ENCODE data around the gene TEX101. TPM values are rescaled to one million over a fixed set of nuclear protein-coding genes. Genes with fewer than 3 reads are reported as not detected.
"Not testable (repeated sequence)": the region's sequence is repeated elsewhere in the genome, so short reads cannot be mapped to it uniquely, and the experiment has no call there.

TEX101 gene
- total RNA-seq, 1 experiment from 2014 or later = not detected

DNA sequence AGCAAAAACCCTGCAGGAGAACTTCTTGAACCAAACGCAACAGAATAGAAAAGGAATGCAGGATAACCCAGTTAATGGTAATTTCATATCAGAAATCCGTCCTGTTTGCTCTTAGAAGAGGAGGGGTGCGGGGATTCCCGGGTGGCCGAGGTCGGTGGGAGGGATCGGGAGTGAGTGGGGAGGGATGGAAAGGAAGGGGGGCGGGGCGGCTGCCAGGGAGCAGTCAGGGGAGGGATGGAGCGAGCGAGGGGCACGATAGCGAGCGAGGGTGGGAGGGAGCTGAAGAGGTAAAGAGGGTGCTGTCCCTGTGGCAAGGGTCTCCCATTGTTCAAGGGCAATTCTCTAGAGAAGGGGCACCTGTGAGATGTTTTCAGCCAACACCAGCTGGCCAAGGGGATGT lies 34.7 kb upstream of the TEX101 start:
- ChIA-PET POLR2A (ENCODE audit: unreplicated experiment) (no interaction called here), CTCF (no interaction called here)
- Histone ChIP-seq H4K20me1 (ENCODE audit: low read length) (no peaks in the 10 kb centered on the region), H3K9me2 (replicated peaks; ENCODE audit: low read length) (no peaks in the 10 kb centered on the region), H3F3A (ENCODE audit: low read length, unreplicated experiment) (no peaks in the 10 kb centered on the region), H3K9me3 (ENCODE audit: low read length) (no peaks in the 10 kb centered on the region), H3K27ac (ENCODE audit: low read length) (no peak overlapping the region), H3K27me3 (ENCODE audit: low read length) (no peaks in the 10 kb centered on the region), H3K36me3 (ENCODE audit: low read depth, low read length) (no peaks in the 10 kb centered on the region), H3K4me2 (ENCODE audit: low read length) (no peak overlapping the region), H2AFZ (ENCODE audit: low read length) (no peak overlapping the region), H3K4me1 (ENCODE audit: insufficient read depth, low read length) (no peaks in the 10 kb centered on the region), H3K79me2 (ENCODE audit: low read length) (no peaks in the 10 kb centered on the region), H3K9ac (ENCODE audit: low read length) (no peak overlapping the region), H3K4me3 (ENCODE audit: low read length) (no peak overlapping the region)
- DNase-seq (no peak), ATAC-seq (no peak)
- intact Hi-C loops (cut with micrococcal nuclease) = no loop called here
- no peak for TF ChIP-seq EZH2phosphoT487 (IDR thresholded peaks at IDR 0.05; ENCODE audit: borderline replicate concordance, low read length)
- TF ChIP-seq EZH2 (IDR thresholded peaks at IDR 0.05; ENCODE audit: low read length, unreplicated experiment) = no peak
- TF ChIP-seq, protein P1, sequence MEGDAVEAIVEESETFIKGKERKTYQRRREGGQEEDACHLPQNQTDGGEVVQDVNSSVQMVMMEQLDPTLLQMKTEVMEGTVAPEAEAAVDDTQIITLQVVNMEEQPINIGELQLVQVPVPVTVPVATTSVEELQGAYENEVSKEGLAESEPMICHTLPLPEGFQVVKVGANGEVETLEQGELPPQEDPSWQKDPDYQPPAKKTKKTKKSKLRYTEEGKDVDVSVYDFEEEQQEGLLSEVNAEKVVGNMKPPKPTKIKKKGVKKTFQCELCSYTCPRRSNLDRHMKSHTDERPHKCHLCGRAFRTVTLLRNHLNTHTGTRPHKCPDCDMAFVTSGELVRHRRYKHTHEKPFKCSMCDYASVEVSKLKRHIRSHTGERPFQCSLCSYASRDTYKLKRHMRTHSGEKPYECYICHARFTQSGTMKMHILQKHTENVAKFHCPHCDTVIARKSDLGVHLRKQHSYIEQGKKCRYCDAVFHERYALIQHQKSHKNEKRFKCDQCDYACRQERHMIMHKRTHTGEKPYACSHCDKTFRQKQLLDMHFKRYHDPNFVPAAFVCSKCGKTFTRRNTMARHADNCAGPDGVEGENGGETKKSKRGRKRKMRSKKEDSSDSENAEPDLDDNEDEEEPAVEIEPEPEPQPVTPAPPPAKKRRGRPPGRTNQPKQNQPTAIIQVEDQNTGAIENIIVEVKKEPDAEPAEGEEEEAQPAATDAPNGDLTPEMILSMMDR (conservative IDR thresholded peaks at IDR 0.05; ENCODE audit: low read depth, low read length) = no peak
- no TSS peak for BruUV-seq (replicated peaks)

DNA sequence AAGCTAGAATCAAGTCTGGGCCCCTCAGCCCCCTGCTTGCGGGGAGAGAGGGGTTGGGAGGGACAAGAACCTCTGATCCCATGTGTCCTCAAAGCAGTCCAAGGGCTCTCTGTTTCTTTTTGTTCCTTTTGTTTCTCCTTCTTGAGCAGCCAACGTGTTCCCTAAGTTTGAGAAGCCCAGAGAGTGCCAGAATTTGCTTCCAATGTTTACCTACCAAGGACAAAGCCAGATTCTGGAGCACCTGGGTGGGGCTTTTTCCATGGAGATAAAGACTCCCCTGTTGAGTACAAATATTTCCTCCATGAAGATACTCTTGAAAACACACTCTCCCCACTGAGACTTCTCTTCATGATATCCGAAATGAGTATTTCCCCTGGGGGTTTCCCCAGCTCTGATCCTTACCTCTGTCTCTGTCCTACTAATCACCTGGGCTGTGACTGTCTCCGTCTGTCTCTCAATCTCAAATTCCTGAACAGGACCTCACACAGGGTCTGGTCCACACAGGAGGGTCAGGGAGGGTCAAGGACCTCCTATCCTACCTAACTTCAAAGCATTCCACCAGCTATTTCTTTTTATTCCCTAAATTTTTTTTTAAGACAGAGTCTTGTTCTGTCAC lies 33.8 kb upstream of the TEX101 start:
- Histone ChIP-seq H3K9me2 (replicated peaks; ENCODE audit: low read length) (no peaks in the 10 kb centered on the region), H3K4me2 (ENCODE audit: low read length) (no peak overlapping the region), H3K4me1 (ENCODE audit: insufficient read depth, low read length) (no peaks in the 10 kb centered on the region), H3K27me3 (ENCODE audit: low read length) (no peaks in the 10 kb centered on the region), H3K4me3 (ENCODE audit: low read length) (no peak overlapping the region), H3K9me3 (ENCODE audit: low read length) (no peaks in the 10 kb centered on the region), H3K27ac (ENCODE audit: low read length) (no peak overlapping the region), H3F3A (ENCODE audit: low read length, unreplicated experiment) (no peaks in the 10 kb centered on the region), H3K9ac (ENCODE audit: low read length) (no peak overlapping the region), H2AFZ (ENCODE audit: low read length) (no peak overlapping the region), H3K79me2 (ENCODE audit: low read length) (no peaks in the 10 kb centered on the region), H3K36me3 (ENCODE audit: low read depth, low read length) (no peaks in the 10 kb centered on the region), H4K20me1 (ENCODE audit: low read length) (no peaks in the 10 kb centered on the region)
- no peak for DNase-seq
- no TSS peak for BruUV-seq (replicated peaks)
- ChIA-PET CTCF (no interaction called here), POLR2A (ENCODE audit: unreplicated experiment) (no interaction called here)
- no peak for ATAC-seq
- TF ChIP-seq, protein P1 (conservative IDR thresholded peaks at IDR 0.05; ENCODE audit: low read depth, low read length) = no peak
- TF ChIP-seq EZH2phosphoT487 (IDR thresholded peaks at IDR 0.05; ENCODE audit: borderline replicate concordance, low read length) (no peak), EZH2 (IDR thresholded peaks at IDR 0.05; ENCODE audit: low read length, unreplicated experiment) (no peak)
- intact Hi-C loops (cut with micrococcal nuclease) = no loop called here

DNA sequence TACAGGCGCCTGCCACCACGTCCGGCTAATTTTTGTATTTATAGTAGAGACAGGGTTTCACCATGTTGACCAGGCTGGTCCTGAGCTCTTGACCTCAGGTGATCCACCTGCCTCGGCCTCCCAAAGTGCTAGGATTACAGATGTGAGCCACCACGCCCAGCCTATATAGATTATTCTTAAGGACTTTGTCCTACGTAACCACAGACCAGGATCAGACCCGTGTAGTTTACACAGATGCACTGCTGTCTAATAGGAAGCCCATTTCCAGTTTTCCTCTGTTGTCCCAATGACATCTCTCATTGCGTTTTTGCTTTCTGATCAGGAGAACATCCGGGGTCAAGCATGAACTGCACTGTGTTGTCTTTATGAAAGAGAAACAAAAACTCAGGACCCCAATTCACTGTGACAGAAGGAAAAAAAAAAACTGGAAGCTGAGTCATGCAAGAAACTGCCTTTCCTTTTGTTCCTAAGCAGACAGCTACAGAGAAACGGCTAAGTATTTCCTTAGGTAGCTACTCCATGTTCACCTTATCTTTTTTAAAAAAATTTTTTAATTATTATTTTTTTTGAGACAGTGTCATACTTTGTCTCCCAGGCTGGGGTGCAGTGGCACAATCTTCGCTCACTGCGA lies 32.0 kb upstream of the TEX101 start:
- BruUV-seq (replicated peaks); CTCF ChIA-PET; H3K4me2 ChIP-seq (ENCODE audit: low read length); H3K4me3 ChIP-seq (ENCODE audit: low read length); H3K4me1 ChIP-seq (ENCODE audit: insufficient read depth, low read length); H4K20me1 ChIP-seq (ENCODE audit: low read length); H3F3A ChIP-seq (ENCODE audit: low read length, unreplicated experiment); H3K36me3 ChIP-seq (ENCODE audit: low read depth, low read length); H2AFZ ChIP-seq (ENCODE audit: low read length); H3K9ac ChIP-seq (ENCODE audit: low read length); H3K9me3 ChIP-seq (ENCODE audit: low read length); POLR2A ChIA-PET (ENCODE audit: unreplicated experiment); ATAC-seq; H3K27me3 ChIP-seq (ENCODE audit: low read length); intact Hi-C loops (cut with micrococcal nuclease); H3K9me2 ChIP-seq (replicated peaks; ENCODE audit: low read length); H3K79me2 ChIP-seq (ENCODE audit: low read length); DNase-seq; H3K27ac ChIP-seq (ENCODE audit: low read length): not testable (repeated sequence)

DNA sequence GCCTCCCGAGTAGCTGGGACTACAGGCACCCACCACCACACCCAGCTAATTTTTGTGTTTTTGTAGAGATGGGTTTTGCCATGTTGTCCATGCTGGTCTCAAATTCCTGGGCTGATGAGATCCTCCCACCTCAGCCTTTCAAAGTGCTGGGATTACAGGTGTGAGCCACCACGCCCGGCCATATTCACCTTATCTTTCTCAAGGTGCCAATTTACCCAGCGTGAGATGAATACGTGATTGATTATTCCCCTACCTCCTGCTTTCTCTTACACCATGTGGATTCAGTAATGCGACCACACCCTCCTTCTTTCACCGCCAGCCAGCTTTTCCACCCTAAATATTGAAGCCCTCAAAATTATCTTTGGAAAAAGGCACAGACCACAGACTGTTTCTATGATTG lies 31.4 kb upstream of the TEX101 start:
- ATAC-seq, CTCF ChIA-PET: not testable (repeated sequence)

DNA sequence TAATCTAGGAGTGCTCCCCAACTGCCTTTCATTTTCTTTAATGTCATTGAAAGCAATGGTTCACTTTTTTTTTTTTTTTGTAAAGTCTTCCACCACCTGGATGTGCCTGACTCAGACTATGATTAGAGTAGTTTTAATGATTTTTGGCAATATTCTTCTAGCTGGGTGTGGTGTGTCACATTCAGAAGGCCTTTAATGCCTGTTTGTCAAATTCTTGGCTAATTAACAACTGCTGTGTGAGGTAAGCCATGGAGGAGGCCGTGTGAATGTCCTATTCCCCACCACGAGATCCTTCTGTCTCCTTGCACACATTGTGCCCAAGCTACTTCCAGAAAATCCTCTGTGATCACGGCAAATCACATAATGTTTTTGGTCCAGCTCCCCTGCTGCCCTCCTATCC lies 30.9 kb upstream of the TEX101 start:
- CTCF ChIA-PET; H2AFZ ChIP-seq (ENCODE audit: low read length); H3K4me3 ChIP-seq (ENCODE audit: low read length); H3K27me3 ChIP-seq (ENCODE audit: low read length); H3K27ac ChIP-seq (ENCODE audit: low read length); H3K36me3 ChIP-seq (ENCODE audit: low read depth, low read length); BruUV-seq (replicated peaks); H3F3A ChIP-seq (ENCODE audit: low read length, unreplicated experiment); H3K9ac ChIP-seq (ENCODE audit: low read length); H3K79me2 ChIP-seq (ENCODE audit: low read length); H3K9me3 ChIP-seq (ENCODE audit: low read length); intact Hi-C loops (cut with micrococcal nuclease); H3K4me2 ChIP-seq (ENCODE audit: low read length); DNase-seq; H3K4me1 ChIP-seq (ENCODE audit: insufficient read depth, low read length); H4K20me1 ChIP-seq (ENCODE audit: low read length); ATAC-seq; POLR2A ChIA-PET (ENCODE audit: unreplicated experiment); H3K9me2 ChIP-seq (replicated peaks; ENCODE audit: low read length): not testable (repeated sequence)

More for the DNA sequence above, 31.4 kb upstream of the TEX101 start:
- H3K36me3 ChIP-seq (ENCODE audit: low read depth, low read length); H3K27me3 ChIP-seq (ENCODE audit: low read length); H2AFZ ChIP-seq (ENCODE audit: low read length); H3K4me1 ChIP-seq (ENCODE audit: insufficient read depth, low read length); POLR2A ChIA-PET (ENCODE audit: unreplicated experiment); H3K4me3 ChIP-seq (ENCODE audit: low read length); DNase-seq; H3K79me2 ChIP-seq (ENCODE audit: low read length); intact Hi-C loops (cut with micrococcal nuclease); H3F3A ChIP-seq (ENCODE audit: low read length, unreplicated experiment); H3K9me2 ChIP-seq (replicated peaks; ENCODE audit: low read length); H3K9me3 ChIP-seq (ENCODE audit: low read length); H4K20me1 ChIP-seq (ENCODE audit: low read length); BruUV-seq (replicated peaks); H3K4me2 ChIP-seq (ENCODE audit: low read length); H3K27ac ChIP-seq (ENCODE audit: low read length); H3K9ac ChIP-seq (ENCODE audit: low read length): not testable (repeated sequence)

All from PC-3 (cell line).